Measurements from ENCODE around the gene CDKL5.

CDKL5 gene

DNA sequence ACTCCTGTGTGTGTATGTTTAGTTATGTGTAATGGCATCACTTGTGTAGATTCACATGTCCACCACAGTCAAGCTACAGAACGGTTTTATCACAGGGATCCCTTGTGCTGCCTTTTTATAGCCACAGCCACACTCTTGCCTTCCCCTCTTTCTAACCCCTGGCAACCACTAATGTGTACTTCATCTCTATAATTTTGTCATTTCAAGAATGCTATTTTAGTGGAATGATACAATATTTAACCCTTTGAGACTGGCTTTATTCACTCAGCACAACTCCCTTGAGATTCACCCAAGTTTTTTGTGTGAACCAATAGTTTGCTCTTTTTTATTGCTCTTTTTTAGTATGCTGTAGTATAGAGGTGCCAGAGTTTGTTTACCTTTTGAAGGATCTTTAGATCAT is 112.1 kb downstream of the CDKL5 start:
- DNase-seq (ENCODE audit: low read depth in 1 of 2, low spot score in 1 of 2), result no peak
- TF ChIP-seq SPI1 (IDR thresholded peaks at IDR 0.05; ENCODE audit: borderline replicate concordance, low read depth) (no peak), GABPA (IDR thresholded peaks at IDR 0.05; ENCODE audit: low read depth) (no peak), POLR2AphosphoS5 (IDR thresholded peaks at IDR 0.05; ENCODE audit: low read depth) (no peak), REST (IDR thresholded peaks at IDR 0.05; ENCODE audit: insufficient replicate concordance, low read depth) (no peak)
- TF ChIP-seq, protein P1, sequence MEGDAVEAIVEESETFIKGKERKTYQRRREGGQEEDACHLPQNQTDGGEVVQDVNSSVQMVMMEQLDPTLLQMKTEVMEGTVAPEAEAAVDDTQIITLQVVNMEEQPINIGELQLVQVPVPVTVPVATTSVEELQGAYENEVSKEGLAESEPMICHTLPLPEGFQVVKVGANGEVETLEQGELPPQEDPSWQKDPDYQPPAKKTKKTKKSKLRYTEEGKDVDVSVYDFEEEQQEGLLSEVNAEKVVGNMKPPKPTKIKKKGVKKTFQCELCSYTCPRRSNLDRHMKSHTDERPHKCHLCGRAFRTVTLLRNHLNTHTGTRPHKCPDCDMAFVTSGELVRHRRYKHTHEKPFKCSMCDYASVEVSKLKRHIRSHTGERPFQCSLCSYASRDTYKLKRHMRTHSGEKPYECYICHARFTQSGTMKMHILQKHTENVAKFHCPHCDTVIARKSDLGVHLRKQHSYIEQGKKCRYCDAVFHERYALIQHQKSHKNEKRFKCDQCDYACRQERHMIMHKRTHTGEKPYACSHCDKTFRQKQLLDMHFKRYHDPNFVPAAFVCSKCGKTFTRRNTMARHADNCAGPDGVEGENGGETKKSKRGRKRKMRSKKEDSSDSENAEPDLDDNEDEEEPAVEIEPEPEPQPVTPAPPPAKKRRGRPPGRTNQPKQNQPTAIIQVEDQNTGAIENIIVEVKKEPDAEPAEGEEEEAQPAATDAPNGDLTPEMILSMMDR (IDR thresholded peaks at IDR 0.05; ENCODE audit: insufficient read depth, low read length), result no peak
- no peak overlapping the region for H3K27ac ChIP-seq (replicated peaks)

DNA sequence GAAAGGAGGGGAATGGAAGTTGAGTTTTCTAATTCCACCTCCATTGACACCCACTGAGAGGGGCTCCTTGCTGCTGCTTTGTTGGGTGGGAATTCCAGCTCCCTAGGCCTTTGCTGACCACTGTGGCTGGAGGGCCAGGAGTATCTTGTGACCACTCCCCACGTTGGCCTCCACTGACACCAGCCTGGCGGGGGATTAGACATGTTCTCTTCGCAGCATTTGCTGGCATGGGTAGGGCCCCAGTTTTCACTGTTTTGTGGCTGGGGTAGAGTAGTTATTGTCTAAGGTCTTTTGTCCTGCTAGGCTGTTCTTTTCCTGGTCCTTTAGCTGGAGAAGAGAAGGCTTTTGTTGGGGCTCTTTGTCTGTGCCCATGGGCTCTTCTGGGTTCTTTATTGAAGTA is 116.7 kb downstream of the CDKL5 start:
- Histone ChIP-seq H3K27ac (replicated peaks) (no peak overlapping the region), H3K4me3 (replicated peaks; ENCODE audit: insufficient read depth, low read length) (no peak overlapping the region), H3K27me3 (ENCODE audit: insufficient read depth, poor library complexity, severe bottlenecking) (no peaks in the 10 kb centered on the region)
- no peak for DNase-seq (ENCODE audit: low read depth in 1 of 2, low spot score in 1 of 2)
- TF ChIP-seq, protein P1 (IDR thresholded peaks at IDR 0.05; ENCODE audit: insufficient read depth, low read length), result no peak
- TF ChIP-seq SPI1 (IDR thresholded peaks at IDR 0.05; ENCODE audit: borderline replicate concordance, low read depth) (no peak), POLR2AphosphoS5 (IDR thresholded peaks at IDR 0.05; ENCODE audit: low read depth) (no peak), GABPA (IDR thresholded peaks at IDR 0.05; ENCODE audit: low read depth) (no peak), REST (IDR thresholded peaks at IDR 0.05; ENCODE audit: insufficient replicate concordance, low read depth) (no peak)

More for the DNA sequence above, 112.1 kb downstream of the CDKL5 start:
- Histone ChIP-seq H3K27me3 (ENCODE audit: insufficient read depth, poor library complexity, severe bottlenecking) (no peaks in the 10 kb centered on the region), H3K4me3 (replicated peaks; ENCODE audit: insufficient read depth, low read length) (no peak overlapping the region)

GRCh38 chrX:18542905-18543304 is 117.5 kb downstream of the CDKL5 start:
- Histone ChIP-seq H3K27me3 (ENCODE audit: insufficient read depth, poor library complexity, severe bottlenecking) (no peaks in the 10 kb centered on the region), H3K4me3 (replicated peaks; ENCODE audit: insufficient read depth, low read length) (no peak overlapping the region), H3K27ac (replicated peaks) (no peak overlapping the region)
- TF ChIP-seq, protein P1 (IDR thresholded peaks at IDR 0.05; ENCODE audit: insufficient read depth, low read length), result no peak
- no peak for DNase-seq (ENCODE audit: low read depth in 1 of 2, low spot score in 1 of 2)

- DNase-seq (ENCODE audit: low read depth in 1 of 2, low spot score in 1 of 2), result no peak
- Histone ChIP-seq H3K4me3 (replicated peaks; ENCODE audit: insufficient read depth, low read length) (no peak overlapping the region), H3K27me3 (ENCODE audit: insufficient read depth, poor library complexity, severe bottlenecking) (no peaks in the 10 kb centered on the region), H3K27ac (replicated peaks) (no peak overlapping the region)
- TF ChIP-seq POLR2AphosphoS5 (IDR thresholded peaks at IDR 0.05; ENCODE audit: low read depth), result no peak
- peak; percentile 80 for TF ChIP-seq SPI1 (IDR thresholded peaks at IDR 0.05; ENCODE audit: borderline replicate concordance, low read depth)
Observed at GRCh38 chrX:18543738-18544137, 118.3 kb downstream of the CDKL5 start.
